SK-N-SH treated with all-trans-retinoic acid at 6 μM for 48 hours (cell line): ENCODE data around the gene LMCD1.

Source experiments
- BACH2 ChIP-seq: fragments of 250-450 bp; sonication (Bioruptor Pico); IDR thresholded peaks from 2 replicates; pipeline ENCODE4 v1.9.0; 2021; ENCODE audit warnings: mild to moderate bottlenecking, borderline replicate concordance
- GLIS3 ChIP-seq: fragments of 250-450 bp; sonication (Bioruptor Pico); IDR thresholded peaks from 2 replicates; pipeline ENCODE4 v1.5.0; 2020; ENCODE audit warnings: mild to moderate bottlenecking, moderate library complexity
- OSR1 ChIP-seq: fragments of 250-450 bp; sonication (Bioruptor Pico); IDR thresholded peaks from 2 replicates; pipeline ENCODE4 v1.8.0; 2022; ENCODE audit warnings: moderate library complexity, mild to moderate bottlenecking, inconsistent platforms
- PATZ1 ChIP-seq: fragments of 250-450 bp; sonication (Bioruptor Pico); IDR thresholded peaks from 2 replicates; pipeline ENCODE4 v1.8.0; 2020; ENCODE audit warnings: mild to moderate bottlenecking, moderate library complexity, borderline replicate concordance
- SNAI2 ChIP-seq: fragments of 250-450 bp; sonication (Bioruptor Pico); IDR thresholded peaks from 2 replicates; pipeline ENCODE4 v1.5.0; 2020; ENCODE audit warnings: mild to moderate bottlenecking, moderate library complexity
- ZC3H10 ChIP-seq: fragments of 250-450 bp; sonication (Bioruptor Pico); IDR thresholded peaks from 2 replicates; pipeline ENCODE4 v1.5.1; 2021; ENCODE audit warnings: mild to moderate bottlenecking, moderate library complexity
- ZFP3 ChIP-seq: fragments of 250-450 bp; sonication (Bioruptor Pico); IDR thresholded peaks from 2 replicates; pipeline ENCODE4 v1.5.0; 2020; ENCODE audit warnings: mild to moderate bottlenecking, moderate library complexity
- ZFP30 ChIP-seq: fragments of 450-650 bp; formaldehyde crosslinking; IDR thresholded peaks from 2 replicates; pipeline ENCODE4 v1.5.0; 2022; ENCODE audit warnings: mild to moderate bottlenecking, moderate library complexity

- no peak for TF ChIP-seq ZC3H10
- no peak for TF ChIP-seq ZFP3 (CRISPR knock-in tag)
- no peak for TF ChIP-seq ZFP30 (CRISPR knock-in tag)
- no peak for TF ChIP-seq PATZ1 (CRISPR knock-in tag)
- TF ChIP-seq OSR1 (CRISPR knock-in tag), result no peak
- no peak for TF ChIP-seq GLIS3 (CRISPR knock-in tag)
- TF ChIP-seq SNAI2 (CRISPR knock-in tag), result no peak
- no peak for TF ChIP-seq BACH2 (CRISPR knock-in tag)
Measured at GRCh38 chr3:8576841-8577571, 75.4 kb downstream of the LMCD1 start.
